ENCODE measurements around the gene SLAIN1. TPM values are rescaled to one million over a fixed set of nuclear protein-coding genes. Genes with fewer than 3 reads are reported as not detected.
"Not testable (repeated sequence)": the region's sequence is repeated elsewhere in the genome, so short reads cannot be mapped to it uniquely, and the experiment has no call there.

The SLAIN1 gene
- total RNA-seq (10 to 100 TPM in 3 of 4 donors, 1 to 10 TPM in 1; 6.5 to 19.3 (median 13.0) TPM), polyA plus RNA-seq (1 to 10 TPM in 2 of 3 donors, under 1 TPM in 1; 0.69 to 4.9 (median 2.4) TPM)

GRCh38 chr13:77697217-77698103, at the start of gene SLAIN1:
Gene SLAIN1 (plus strand): TSS chr13:77697687. CDS start chr13:77697914, 227 bp downstream.
- WGBS, 2 donors, result 0 to 1% methylated on average over 86 of the region's 86 CpGs
- no peaks in the 10 kb centered on the region for H3K9me3 ChIP-seq
- DNase-seq, result peak; percentile 87

DNA sequence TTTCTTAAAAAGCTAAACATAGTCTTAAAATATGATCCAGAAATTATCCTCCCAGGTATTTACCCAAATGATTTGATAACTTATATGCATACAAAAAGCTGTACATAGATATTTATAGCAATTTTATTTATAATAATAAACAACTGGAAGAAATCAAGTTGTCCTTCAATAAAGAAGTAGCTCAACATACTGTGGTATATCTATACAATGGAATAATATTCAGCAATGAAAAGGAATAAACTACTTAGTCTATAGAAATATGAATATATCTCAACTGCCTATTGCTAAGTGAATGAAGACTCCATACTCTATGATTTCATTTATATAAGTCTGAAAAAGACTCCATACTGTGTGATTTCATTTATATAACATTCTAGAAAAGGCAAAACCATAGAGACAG, 47.1 kb upstream of the SLAIN1 start:
- no peaks in the 10 kb centered on the region for H3K36me3 ChIP-seq
- no peaks in the 10 kb centered on the region for H3K4me1 ChIP-seq
- peaks cover 0 to 4% (median 0%) of the 10 kb centered on the region in 4 donors for H3K9me3 ChIP-seq
- H3K27me3 ChIP-seq, result no peaks in the 10 kb centered on the region
- no peak for TF ChIP-seq EP300 (IDR thresholded peaks at IDR 0.05)
- no peak for TF ChIP-seq CTCF (IDR thresholded peaks at IDR 0.05)
- no peak for TF ChIP-seq POLR2AphosphoS5 (IDR thresholded peaks at IDR 0.05)
- no peak for TF ChIP-seq POLR2A (IDR thresholded peaks at IDR 0.05)
- H3K4me3 ChIP-seq, result no peak overlapping the region
- intact Hi-C loops (cut with DNase I), result no loop called here
- no peak for DNase-seq
- no peak overlapping the region for H3K27ac ChIP-seq

More at GRCh38 chr13:77697217-77698103, at the start of gene SLAIN1:
- Histone ChIP-seq H3K27me3 (no peaks in the 10 kb centered on the region), H3K36me3 (no peaks in the 10 kb centered on the region), H3K4me1 (peaks cover 0 to 20% (median 12%) of the 10 kb centered on the region in 4 donors), H3K27ac (peak within 1 kb of the TSS; percentile 68 to 74 (median 74)), H3K4me3 (peak within 1 kb of the TSS; percentile 56 to 94 (median 82))
- TF ChIP-seq CTCF (IDR thresholded peaks at IDR 0.05) (no peak), POLR2AphosphoS5 (IDR thresholded peaks at IDR 0.05) (peak in 3 of 4 donors; percentile 40 to 61 (median 53))
- intact Hi-C loops (cut with DNase I), result loop anchor here (2.0 to 10.0 kb wide), 3 partner anchors 55 to 1053 kb away; no protein-coding TSS in a partner anchor

DNA sequence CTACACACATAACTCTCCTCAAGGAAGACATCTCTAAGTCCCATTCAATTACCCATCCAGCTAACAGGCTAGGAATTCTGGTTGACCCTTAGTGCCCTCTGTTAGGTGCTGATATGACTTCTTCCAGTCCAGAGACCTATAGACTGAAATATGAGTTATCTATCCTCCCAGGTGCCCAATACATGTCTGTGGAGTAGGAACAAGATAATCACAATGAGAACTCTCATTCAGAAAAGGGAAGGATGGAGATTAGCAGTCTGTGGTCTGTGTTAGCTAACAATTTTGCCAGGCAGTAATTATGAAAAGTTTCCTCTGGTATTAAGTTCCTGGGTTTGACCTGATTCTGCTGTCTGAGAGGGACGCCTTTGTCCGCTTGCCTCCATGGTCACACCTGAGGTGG, 44.2 kb upstream of the SLAIN1 start:
- H3K36me3 ChIP-seq, result no peaks in the 10 kb centered on the region
- peaks cover 0 to 4% (median 0%) of the 10 kb centered on the region in 4 donors for H3K9me3 ChIP-seq
- H3K27ac ChIP-seq, result no peak overlapping the region
- TF ChIP-seq POLR2A (IDR thresholded peaks at IDR 0.05), result no peak
- no peak for TF ChIP-seq EP300 (IDR thresholded peaks at IDR 0.05)
- TF ChIP-seq POLR2AphosphoS5 (IDR thresholded peaks at IDR 0.05), result no peak
- TF ChIP-seq CTCF (IDR thresholded peaks at IDR 0.05), result no peak
- no peak overlapping the region for H3K4me3 ChIP-seq
- no peaks in the 10 kb centered on the region for H3K27me3 ChIP-seq
- no peak for DNase-seq
- WGBS, 2 donors, result 69 to 84% methylated on average over 2 of the region's 2 CpGs
- H3K4me1 ChIP-seq, result no peaks in the 10 kb centered on the region
- intact Hi-C loops (cut with DNase I), result no loop called here

DNA sequence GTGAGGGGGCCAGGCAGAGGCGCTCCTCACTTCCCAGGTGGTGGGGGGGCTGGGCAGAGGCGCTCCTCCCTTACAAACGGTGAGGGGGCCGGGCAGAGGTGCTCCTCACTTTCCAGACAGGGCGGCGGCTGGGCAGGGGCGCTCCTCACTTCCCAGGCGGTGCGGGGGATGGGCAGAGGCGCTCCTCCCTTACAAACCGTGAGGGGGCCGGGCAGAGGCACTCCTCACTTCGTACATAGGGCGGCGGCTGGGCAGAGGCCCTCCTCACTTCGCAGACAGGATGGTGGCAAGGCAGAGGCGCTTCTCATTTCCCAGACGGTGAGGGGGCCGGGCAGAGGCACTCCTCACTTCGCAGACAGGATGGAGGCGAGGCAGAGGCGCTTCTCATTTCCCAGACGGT, 37.5 kb upstream of the SLAIN1 start:
- intact Hi-C loops (cut with DNase I); H3K4me3 ChIP-seq; H3K27me3 ChIP-seq; DNase-seq; H3K9me3 ChIP-seq; H3K4me1 ChIP-seq; H3K36me3 ChIP-seq; H3K27ac ChIP-seq: not testable (repeated sequence)
- 90 to 95% methylated on average over 23 of the region's 23 CpGs for WGBS, 2 donors

- Histone ChIP-seq H3K4me1 (no peaks in the 10 kb centered on the region), H3K27ac (no peak overlapping the region), H3K9me3 (no peaks in the 10 kb centered on the region), H3K4me3 (no peak overlapping the region), H3K27me3 (no peaks in the 10 kb centered on the region), H3K36me3 (no peaks in the 10 kb centered on the region)
- intact Hi-C loops (cut with DNase I), result no loop called here
- TF ChIP-seq POLR2A (IDR thresholded peaks at IDR 0.05) (no peak), EP300 (IDR thresholded peaks at IDR 0.05) (no peak), CTCF (IDR thresholded peaks at IDR 0.05) (no peak), POLR2AphosphoS5 (IDR thresholded peaks at IDR 0.05) (no peak)
- no peak for DNase-seq
- 83 to 90% methylated on average over 15 of the region's 15 CpGs for WGBS, 2 donors
Measured at GRCh38 chr13:77660841-77661250, 36.6 kb upstream of the SLAIN1 start.

GRCh38 chr13:77662301-77662700, 35.2 kb upstream of the SLAIN1 start:
- H3K9me3 ChIP-seq; H3K4me3 ChIP-seq; H3K27ac ChIP-seq; H3K4me1 ChIP-seq; intact Hi-C loops (cut with DNase I); DNase-seq; H3K36me3 ChIP-seq; H3K27me3 ChIP-seq: not testable (repeated sequence)
- WGBS, 2 donors, result 92 to 93% methylated on average over 16 of the region's 16 CpGs

DNA sequence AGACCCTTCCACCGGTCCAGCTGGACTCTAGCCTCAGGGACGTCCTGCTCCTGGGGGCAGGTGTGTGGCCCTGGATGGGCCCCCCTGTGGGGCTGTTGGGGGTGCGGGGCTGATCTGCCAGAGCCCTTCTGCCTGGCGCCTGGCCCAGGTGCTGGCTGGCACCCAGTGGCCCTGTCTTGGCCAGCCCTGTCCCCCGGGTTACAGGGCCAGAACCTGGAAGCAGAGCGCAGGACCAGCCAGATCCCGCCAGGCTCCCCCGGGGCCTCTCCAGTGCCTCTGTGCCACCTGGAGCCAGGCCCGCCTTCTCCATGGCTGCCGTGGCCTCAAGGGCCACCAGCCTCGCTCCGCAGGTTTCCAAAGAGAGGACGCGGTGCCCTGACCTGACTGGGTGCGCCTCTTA, 34.7 kb upstream of the SLAIN1 start:
- H3K4me3 ChIP-seq; H3K27me3 ChIP-seq; H3K9me3 ChIP-seq; H3K27ac ChIP-seq; H3K4me1 ChIP-seq; DNase-seq; intact Hi-C loops (cut with DNase I); H3K36me3 ChIP-seq: not testable (repeated sequence)
- 93 to 95% methylated on average over 13 to 14 of the region's 15 CpGs for WGBS, 2 donors

All from sigmoid colon (tissue), 7 donors.